HTR-8/SVneo (cell line): ENCODE data around the gene TTYH3.
A peak's percentile ranks its signal among the peaks of the same experiment; 100 is the strongest.
"Not testable (repeated sequence)": the region's sequence is repeated elsewhere in the genome, so short reads cannot be mapped to it uniquely, and the experiment has no call there.

Experiments
- DNase-seq: peaks from one replicate; pipeline ENCODE4 v3.0.0; 2011; ENCODE audit warnings: low spot score, mixed read lengths; ENCODE audit not compliant: insufficient read length
- FAIRE-seq: peaks from 2 replicates; lab custom pipeline; 2011; peaks lifted over from hg19 to GRCh38; lab: Jason Lieb, UNC

The TTYH3 gene

GRCh38 chr7:2661096-2661449, 29.3 kb downstream of the TTYH3 start:
- no peak for DNase-seq
- FAIRE-seq: no peak

GRCh38 chr7:2661602-2662272, 30.0 kb downstream of the TTYH3 start:
- no peak for FAIRE-seq

DNA sequence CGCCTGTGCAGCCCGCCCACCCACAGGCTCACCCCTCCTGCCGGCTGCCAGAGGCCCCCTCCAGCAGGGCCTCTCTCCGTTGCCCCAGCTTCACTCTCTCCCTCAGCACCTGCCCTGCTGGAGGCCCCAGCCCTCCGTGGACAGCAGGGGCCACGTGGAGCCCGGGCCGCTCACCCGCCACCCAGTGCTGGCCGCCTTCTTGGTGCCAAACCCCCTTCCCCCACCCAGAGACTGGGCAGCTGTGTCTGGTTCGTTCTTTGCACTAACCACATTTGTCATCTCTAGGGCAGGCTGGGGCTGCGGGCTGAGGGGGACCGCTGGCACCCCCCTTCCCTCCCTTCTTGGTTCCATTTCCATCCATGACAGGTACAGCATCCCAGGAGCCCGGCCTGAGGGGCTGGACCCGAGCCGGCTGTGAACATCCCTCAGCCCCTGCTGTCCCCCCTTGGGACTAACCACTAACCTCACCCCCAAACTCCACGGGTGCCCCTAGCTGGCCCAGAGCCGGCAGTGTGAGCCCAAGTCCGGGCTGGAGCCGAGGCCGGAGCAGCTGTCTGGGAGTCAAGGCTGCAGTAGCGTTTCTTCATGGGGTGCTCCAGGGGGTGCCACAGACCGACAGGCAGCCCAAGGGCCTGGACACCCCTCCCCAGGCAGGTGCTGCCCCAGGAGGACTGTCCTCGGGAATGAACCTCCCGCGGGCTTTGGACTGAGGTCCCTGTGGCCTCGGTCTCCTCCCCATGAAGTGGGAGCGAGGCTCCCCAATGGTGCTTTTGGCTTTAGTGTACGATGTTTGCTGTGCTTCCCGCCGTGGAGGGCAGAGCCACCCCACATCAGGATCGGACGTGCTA, 30.7 kb downstream of the TTYH3 start:
- DNase-seq: no peak
- no peak for FAIRE-seq

More at GRCh38 chr7:2661602-2662272, 30.0 kb downstream of the TTYH3 start:
- DNase-seq: no peak

GRCh38 chr7:2663121-2663886, 31.5 kb downstream of the TTYH3 start:
- FAIRE-seq: no peak
- DNase-seq: no peak

DNA sequence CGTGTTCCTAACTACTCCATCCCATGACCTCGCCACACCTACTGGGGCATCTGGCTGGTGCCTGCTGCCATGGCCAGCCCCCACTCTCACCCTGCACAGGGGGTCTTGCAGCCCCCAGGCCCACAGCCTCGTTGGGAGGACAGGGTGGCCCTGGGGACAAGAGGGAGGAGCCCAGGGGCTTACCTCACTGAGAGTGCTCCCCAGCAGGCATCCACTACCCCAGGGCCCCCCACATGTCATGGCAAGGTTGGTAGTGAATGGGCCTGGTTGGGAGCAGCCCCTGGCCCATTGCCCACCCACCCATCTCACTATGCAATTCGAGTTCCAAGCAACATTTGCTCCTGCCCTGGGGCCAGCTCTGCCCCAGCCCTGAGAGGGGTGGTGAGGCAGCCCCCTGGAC, 32.2 kb downstream of the TTYH3 start:
- DNase-seq (no peak), FAIRE-seq (no peak)

- no peak for FAIRE-seq
- DNase-seq: no peak
Observed at GRCh38 chr7:2665359-2665791, 33.6 kb downstream of the TTYH3 start.

DNA sequence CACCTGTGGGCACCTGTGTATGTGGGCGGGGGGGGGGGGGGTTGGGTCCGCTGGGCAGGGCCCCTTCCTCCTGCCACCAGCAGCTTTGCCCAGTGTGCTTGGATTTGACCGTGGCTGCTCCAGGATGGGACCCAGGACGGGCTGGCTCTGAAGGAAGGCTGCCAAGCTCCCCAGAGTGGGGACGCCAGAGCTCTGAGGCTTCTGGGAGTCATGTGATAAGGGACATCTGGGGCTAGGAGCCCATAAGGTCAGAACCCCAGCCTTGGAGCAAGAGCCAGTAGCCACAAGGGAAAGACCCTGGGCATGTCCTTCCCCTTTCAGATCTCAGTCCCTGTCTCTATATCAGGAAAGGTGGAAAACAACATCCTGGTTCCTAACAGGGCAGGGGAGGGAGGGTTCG, 34.4 kb downstream of the TTYH3 start:
- FAIRE-seq: no peak
- no peak for DNase-seq

GRCh38 chr7:2666588-2667250, 34.9 kb downstream of the TTYH3 start:
- FAIRE-seq: no peak
- no peak for DNase-seq

GRCh38 chr7:2667843-2668242, 36.1 kb downstream of the TTYH3 start:
- no peak for DNase-seq
- no peak for FAIRE-seq

GRCh38 chr7:2668401-2668800, 36.6 kb downstream of the TTYH3 start:
- no peak for FAIRE-seq
- no peak for DNase-seq

- FAIRE-seq: no peak
- no peak for DNase-seq
Observed at GRCh38 chr7:2670171-2670570, 38.4 kb downstream of the TTYH3 start.

DNA sequence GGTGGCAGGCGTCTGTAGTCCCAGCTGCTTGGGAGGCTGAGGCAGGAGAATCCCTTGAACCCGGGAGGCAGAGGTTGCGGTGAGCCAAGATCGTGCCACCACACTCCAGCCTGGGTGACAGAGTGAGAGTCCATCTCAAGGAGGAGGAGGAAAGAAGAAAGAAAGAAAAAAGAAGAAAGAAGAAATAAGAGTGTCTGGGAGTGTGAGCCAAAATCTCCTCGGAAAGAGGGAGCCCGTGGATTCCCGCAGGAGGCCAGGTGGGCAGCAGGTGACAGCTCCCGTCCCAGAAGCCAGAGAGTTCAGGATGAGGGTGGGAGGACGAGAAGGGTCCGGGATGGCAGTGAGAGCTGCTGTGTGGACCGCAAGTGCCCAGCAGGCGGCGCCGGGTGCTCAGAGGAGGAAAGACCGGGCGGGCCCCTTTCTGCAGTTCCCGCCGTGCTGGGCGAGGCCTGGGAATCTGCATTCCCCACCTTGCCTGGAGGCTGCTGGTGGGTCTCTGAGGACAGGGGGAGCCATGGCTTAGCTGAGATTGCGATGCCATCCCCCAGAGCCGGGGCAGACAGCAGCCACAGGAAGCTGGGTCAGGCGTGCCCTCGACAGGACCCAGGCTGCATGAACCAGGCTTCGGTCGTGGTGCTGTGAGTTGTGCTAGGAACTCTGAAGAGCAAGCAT, 39.1 kb downstream of the TTYH3 start:
- FAIRE-seq (no peak), DNase-seq (peak; percentile 85)

DNA sequence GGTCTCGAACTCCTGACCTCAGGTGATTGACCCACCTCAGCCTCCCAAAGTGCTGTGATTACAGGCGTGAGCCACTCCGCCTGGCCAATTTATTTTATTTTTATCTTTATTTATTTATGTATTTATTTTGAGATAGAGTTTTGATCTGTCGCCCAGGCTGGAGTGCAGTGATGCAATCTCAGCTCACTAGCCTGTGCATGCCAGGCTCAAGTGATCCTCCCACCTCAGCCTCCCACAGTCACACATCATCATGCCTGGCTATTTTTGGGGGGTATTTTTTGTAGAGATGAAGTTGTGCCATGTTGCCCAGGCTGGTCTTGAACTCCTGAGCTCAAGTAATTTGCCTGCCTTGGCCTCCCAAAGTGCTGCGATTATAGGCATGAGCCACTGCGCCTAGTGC, 41.4 kb downstream of the TTYH3 start:
- not testable (repeated sequence) for DNase-seq, FAIRE-seq

GRCh38 chr7:2673934-2674333, 42.1 kb downstream of the TTYH3 start:
- DNase-seq: no peak
- no peak for FAIRE-seq

DNA sequence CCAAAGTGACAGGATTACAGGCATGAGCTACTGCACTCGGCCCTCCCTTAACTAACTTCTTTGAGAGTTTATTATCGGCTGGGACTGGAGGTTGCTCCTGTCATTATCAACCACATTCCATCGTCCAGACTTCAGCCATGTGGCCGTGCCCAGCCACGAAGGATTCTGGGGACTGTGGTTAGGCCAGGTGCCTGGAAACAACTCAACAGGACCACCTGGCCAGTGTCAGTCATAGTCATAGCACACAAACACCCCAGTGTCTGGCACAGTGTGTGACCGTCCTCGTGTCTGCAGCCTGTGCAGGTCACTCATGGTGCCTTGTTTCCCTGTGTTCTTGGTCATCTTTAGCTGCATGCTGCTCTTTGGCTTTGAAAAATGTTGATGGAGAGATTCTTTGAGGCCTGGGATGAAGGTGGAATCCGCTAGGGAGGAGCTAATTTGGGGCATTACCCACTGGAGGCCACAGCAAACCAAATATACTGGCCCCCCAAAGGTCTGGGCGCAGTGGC, 43.5 kb downstream of the TTYH3 start:
- FAIRE-seq: no peak
- no peak for DNase-seq

DNA sequence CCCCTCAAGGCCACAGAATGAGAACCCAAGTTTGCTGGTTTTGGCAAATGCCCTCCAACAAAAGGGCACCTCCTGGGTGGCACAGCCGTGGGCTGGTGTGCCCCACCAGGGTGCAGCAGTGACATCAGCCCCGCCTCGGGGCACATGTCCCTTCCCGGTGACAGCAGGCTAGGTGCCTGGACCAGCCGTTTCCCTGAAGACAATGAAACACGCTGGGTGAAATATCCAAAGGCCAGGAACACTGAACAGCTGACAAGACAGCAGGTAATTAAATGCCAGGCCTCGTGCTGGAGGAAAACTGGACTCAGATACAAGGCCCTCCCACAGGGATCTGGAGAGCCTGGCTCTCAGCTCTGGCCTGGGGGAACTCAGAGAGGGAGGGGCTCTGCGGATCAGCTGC, 44.8 kb downstream of the TTYH3 start:
- FAIRE-seq: peak; percentile 95
- DNase-seq: not testable (repeated sequence)

DNA sequence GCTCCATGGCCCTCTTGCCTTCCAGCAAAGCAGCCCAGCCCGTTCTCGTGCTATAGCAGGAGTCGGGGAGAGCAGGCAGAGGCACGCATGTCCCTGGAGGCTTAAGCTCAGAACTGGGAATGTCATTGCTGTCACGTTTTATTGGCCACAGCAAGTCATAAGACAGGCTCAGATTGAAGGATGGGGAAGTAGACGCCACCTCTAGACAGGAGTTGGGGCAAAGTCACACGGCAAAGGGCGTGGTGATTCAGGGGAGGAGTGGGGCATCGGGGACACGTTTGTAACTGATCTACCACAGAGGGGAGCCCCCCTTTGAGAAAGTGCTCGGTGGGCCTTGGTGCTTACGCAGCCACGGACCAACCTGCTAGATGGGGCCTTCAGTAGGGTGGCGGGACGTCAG, 46.7 kb downstream of the TTYH3 start:
- DNase-seq, FAIRE-seq: not testable (repeated sequence)

- FAIRE-seq: peak; percentile 97
- DNase-seq: not testable (repeated sequence)
Observed at GRCh38 chr7:2679135-2680127, 47.6 kb downstream of the TTYH3 start.
